Activated T-helper 1 cell treated with anti-CD3 and anti-CD28 coated beads, Interleukin-12 subunit alpha, Interleukin-12 subunit beta, Interleukin-2, Interleukin-4 antibody, amounts not matched to agents 30 ng/mL and 10 ng/mL and 1 ng/mL, durations not matched to agents 14 hours and 24 hours and 36 hours (primary cell): ENCODE data around the gene GMCL2. TPM values are rescaled to one million over a fixed set of nuclear protein-coding genes. Genes with fewer than 3 reads are reported as not detected.
A peak's percentile ranks its signal among the peaks of the same experiment; 100 is the strongest.
"Not testable (repeated sequence)": the region's sequence is repeated elsewhere in the genome, so short reads cannot be mapped to it uniquely, and the experiment has no call there.

ENCODE experiments used
- DNase-seq: peaks from one replicate; pipeline ENCODE4 v3.0.0; 2021; ENCODE audit warnings: low spot score
- H3K27ac Mint-ChIP-seq: one replicate; pipeline ENCODE4 v1.8.0; 2021; ENCODE audit warnings: mild to moderate bottlenecking, mixed read lengths
- H3K27me3 Mint-ChIP-seq: one replicate; pipeline ENCODE4 v1.8.0; 2022; ENCODE audit warnings: mild to moderate bottlenecking, moderate library complexity, mixed read lengths; ENCODE audit not compliant: insufficient read depth
- H3K36me3 Mint-ChIP-seq: one replicate; pipeline ENCODE4 v1.8.0; 2021; ENCODE audit warnings: low read depth, mixed read lengths
- H3K4me1 Mint-ChIP-seq: one replicate; pipeline ENCODE4 v1.8.0; 2021; ENCODE audit warnings: low read depth, mixed read lengths
- H3K4me3 Mint-ChIP-seq: one replicate; pipeline ENCODE4 v1.8.0; 2021; ENCODE audit warnings: mild to moderate bottlenecking, moderate library complexity, mixed read lengths
- H3K9me3 Mint-ChIP-seq: one replicate; pipeline ENCODE4 v1.8.0; 2021; ENCODE audit warnings: mixed read lengths
- intact Hi-C: fragments of 100-400 bp; cut with micrococcal nuclease; formaldehyde crosslinking; loops from one replicate; pipeline ENCODE4 v1.15.1; 2024
- total RNA-seq: library from RNA; stranded (reverse); gene quantifications from 2 replicates; pipeline ENCODE4 v1.2.3, GENCODE V29; 2022

The GMCL2 gene
- total RNA-seq, 1 donor from 2014 or later: not detected

DNA sequence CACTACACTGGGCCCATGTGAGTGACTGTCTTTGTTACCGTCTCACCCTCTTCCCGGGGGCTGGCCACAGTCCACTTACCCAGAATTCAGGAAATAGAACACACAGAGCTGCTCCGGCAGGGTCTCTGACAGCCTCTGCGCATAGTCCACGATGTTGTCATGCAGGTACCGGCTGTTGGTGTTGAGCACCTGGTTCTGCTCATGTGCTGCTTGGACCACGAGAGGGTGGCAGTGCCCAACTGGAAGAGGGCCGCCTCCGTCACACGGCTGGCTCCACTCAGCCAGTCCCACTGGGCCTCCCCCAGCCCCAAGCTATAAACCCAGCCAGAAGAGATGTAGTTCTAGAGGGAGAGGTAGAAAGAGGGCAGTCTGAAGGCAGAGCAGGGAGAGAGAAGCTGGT lies 42.7 kb upstream of the GMCL2 start:
- Mint-ChIP-seq H3K27me3 (no peaks in the 10 kb centered on the region), H3K36me3 (peaks cover 58% of the 10 kb centered on the region), H3K4me3 (peak overlapping the region; percentile 90), H3K9me3 (no peaks in the 10 kb centered on the region), H3K27ac (peak overlapping the region; percentile 40), H3K4me1 (peaks cover 59% of the 10 kb centered on the region)
- DNase-seq: no peak
- intact Hi-C loops: loop anchor here (5.0 to 10.0 kb wide), 3 partner anchors 792 to 1575 kb away; partner anchors contain the start of genes HNRNPH1, MGAT4B and ZNF879

DNA sequence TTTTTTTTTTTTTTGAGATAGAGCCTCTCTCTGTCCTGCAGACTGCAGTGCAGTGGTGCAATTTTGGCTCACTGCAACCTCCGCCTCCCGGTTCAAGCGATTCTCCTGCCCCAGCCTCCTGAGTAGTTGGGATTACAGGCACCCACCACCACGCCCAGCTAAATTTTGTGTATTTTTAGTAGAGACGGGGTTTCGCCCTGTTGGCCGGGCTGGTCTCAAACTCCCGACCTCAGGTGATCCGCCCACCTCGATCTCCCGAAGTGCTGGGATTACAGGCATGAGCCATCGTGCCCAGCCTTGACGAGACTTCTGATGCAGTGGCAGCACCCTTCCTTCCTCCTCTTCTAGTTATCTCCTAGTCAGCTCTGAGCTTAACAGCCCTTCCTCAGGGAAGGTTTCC lies 41.9 kb upstream of the GMCL2 start:
- DNase-seq, intact Hi-C loops, H3K27me3 Mint-ChIP-seq, H3K9me3 Mint-ChIP-seq: not testable (repeated sequence)
- Mint-ChIP-seq H3K4me1 (peaks cover 51% of the 10 kb centered on the region), H3K4me3 (peak overlapping the region; percentile 90), H3K36me3 (peaks cover 59% of the 10 kb centered on the region), H3K27ac (peak overlapping the region; percentile 73)

DNA sequence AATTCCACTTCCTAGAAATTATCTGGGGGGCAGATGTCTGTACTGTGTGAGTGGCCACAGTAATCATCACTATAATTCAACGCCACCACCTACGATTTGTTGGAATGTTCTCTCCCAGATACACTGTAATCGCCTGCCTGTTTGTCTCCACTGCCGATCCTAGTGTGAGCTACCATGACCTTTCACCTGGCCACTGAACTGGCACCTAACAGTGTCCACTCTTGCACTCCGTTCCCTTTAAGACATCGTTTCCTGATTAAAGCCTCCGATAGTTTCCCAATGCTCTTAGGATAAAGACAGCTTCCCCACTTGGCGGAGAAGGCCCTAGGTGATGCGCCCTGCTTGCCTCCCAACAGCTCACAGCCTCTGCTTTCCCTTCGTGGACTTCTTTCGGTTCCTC lies 41.4 kb upstream of the GMCL2 start:
- H3K4me1 Mint-ChIP-seq: peaks cover 48% of the 10 kb centered on the region
- no peak overlapping the region for H3K27ac Mint-ChIP-seq

DNA sequence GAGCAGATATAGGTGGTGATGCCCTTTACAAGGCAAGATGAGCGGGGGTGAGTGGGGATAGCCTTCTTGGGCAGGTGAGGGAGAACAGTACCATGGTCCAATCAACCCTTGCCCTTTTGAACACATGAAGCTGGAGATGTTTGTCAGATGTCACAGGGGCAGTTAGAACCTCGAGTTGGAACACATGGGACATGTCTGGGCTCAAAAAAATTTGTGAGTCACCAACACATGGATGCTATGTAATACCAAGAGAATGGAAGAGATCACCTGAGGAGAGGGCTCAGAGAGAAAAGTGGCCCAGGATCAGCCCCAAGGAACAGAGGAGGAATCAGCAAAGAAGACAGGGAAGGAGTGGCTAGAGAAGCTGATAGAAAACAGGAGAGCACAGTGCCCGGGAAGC lies 40.8 kb upstream of the GMCL2 start:
- intact Hi-C loops: no loop called here
- H3K4me1 Mint-ChIP-seq: peaks cover 45% of the 10 kb centered on the region
- H3K4me3 Mint-ChIP-seq: no peak overlapping the region
- peak overlapping the region; percentile 36 for H3K27ac Mint-ChIP-seq
- no peaks in the 10 kb centered on the region for H3K27me3 Mint-ChIP-seq
- DNase-seq: no peak
- no peaks in the 10 kb centered on the region for H3K9me3 Mint-ChIP-seq
- H3K36me3 Mint-ChIP-seq: peaks cover 67% of the 10 kb centered on the region

More for the DNA sequence above, 41.4 kb upstream of the GMCL2 start:
- no peaks in the 10 kb centered on the region for H3K27me3 Mint-ChIP-seq
- no peak overlapping the region for H3K4me3 Mint-ChIP-seq
- peaks cover 62% of the 10 kb centered on the region for H3K36me3 Mint-ChIP-seq
- H3K9me3 Mint-ChIP-seq: no peaks in the 10 kb centered on the region
- no peak for DNase-seq
- intact Hi-C loops: no loop called here

DNA sequence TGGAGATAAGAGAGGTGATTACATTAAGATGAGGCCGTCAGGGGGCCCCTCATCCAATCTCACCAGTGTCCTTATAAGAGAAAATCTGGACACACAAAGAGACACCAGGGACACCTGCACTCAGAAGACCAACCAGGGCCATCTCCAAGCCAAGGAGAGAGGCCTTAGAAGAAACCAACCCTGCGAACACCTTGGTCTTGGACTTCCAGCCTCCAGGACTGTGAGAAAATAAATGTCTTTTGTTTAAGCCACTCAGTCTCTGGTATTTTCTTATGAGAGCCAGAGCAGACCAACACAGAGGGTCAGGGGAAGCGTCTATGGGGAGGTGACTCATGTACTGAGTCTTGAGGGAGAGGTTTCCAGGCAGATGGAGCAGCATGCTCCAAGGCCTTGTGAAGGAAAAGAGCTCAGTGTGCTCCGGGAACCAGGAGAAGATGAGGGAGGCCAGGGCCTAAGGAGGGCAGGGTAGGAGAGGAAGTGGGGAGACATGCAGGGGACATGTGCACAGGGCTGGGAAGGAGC lies 40.0 kb upstream of the GMCL2 start:
- Mint-ChIP-seq H3K27me3 (no peaks in the 10 kb centered on the region), H3K36me3 (peaks cover 67% of the 10 kb centered on the region), H3K4me1 (peaks cover 46% of the 10 kb centered on the region), H3K9me3 (no peaks in the 10 kb centered on the region), H3K4me3 (peak overlapping the region; percentile 13), H3K27ac (peak overlapping the region; percentile 25)
- no peak for DNase-seq
- intact Hi-C loops: no loop called here

DNA sequence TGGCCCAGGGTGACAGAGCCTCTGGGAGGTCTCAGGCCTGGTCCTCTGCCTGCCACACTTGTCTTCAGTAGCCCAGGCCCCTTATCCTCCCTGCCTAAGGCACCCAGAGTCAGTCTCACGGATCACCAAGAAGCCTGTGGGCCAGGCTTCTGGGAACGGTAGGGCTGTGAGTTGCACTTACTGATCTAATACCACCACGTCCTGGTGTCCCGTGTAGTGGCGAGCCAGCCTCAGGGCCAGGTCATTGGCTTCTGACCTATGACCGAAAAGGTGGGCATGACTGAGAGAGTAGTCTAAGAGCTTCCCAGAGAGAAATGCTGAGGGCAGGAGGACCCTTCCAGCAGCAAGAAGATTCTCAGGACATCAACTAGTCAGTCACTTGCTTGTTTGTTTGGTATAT lies 38.0 kb upstream of the GMCL2 start:
- H3K9me3 Mint-ChIP-seq: no peaks in the 10 kb centered on the region
- peaks cover 63% of the 10 kb centered on the region for H3K36me3 Mint-ChIP-seq
- no peak for DNase-seq
- intact Hi-C loops: no loop called here
- no peak overlapping the region for H3K27ac Mint-ChIP-seq
- peaks cover 51% of the 10 kb centered on the region for H3K4me1 Mint-ChIP-seq
- H3K4me3 Mint-ChIP-seq: no peak overlapping the region
- H3K27me3 Mint-ChIP-seq: no peaks in the 10 kb centered on the region

DNA sequence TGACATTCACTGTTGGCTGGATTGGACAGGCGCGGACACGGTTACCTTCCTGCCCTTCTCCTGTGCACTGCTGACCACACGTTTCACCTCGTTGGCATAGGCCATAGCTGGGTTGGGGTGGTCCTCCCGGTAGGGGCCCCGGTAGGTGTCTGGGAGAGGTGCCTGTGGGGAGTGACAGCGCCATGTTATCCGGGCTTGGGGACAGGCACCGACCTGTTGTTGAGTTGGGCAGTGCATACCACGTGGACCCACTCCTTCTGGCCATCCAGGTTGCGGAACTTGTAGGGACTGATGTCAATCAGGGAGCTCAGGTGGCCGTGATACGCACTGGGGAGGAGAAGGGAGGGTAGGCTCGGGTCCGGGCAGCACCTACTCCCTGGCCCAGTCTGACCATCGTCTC lies 37.2 kb upstream of the GMCL2 start:
- H3K27ac Mint-ChIP-seq: no peak overlapping the region
- H3K27me3 Mint-ChIP-seq: no peaks in the 10 kb centered on the region
- DNase-seq: no peak
- no peaks in the 10 kb centered on the region for H3K9me3 Mint-ChIP-seq
- H3K4me3 Mint-ChIP-seq: no peak overlapping the region
- intact Hi-C loops: no loop called here
- peaks cover 56% of the 10 kb centered on the region for H3K36me3 Mint-ChIP-seq
- peaks cover 43% of the 10 kb centered on the region for H3K4me1 Mint-ChIP-seq

DNA sequence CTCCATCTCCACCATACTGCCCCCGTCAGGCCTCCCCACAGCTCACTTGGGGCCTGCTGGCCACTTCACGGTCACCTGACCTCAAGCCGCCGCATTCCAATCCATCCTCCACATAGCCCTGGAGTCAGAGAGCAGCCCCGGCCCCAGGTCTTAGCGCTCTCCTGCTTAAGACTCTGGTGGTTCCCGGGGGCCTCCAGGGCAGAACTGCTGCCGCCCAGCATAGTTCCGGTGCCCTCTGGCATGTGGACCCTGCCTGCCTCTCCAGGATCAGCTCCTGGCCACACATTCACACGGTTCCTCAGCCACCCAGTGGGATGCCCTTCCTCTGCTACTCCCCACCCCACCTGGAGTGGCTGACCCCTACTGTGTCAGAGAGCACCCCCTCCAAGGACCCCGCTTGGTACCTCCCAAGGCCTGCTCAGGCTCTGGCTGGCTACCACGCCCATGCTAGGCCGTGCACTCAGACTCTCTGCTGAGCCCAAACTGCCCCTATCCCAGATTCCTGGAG lies 36.7 kb upstream of the GMCL2 start:
- Mint-ChIP-seq H3K27ac (peak overlapping the region; percentile 20), H3K4me3 (no peak overlapping the region), H3K9me3 (no peaks in the 10 kb centered on the region), H3K4me1 (peaks cover 40% of the 10 kb centered on the region), H3K36me3 (peaks cover 54% of the 10 kb centered on the region), H3K27me3 (no peaks in the 10 kb centered on the region)
- intact Hi-C loops: no loop called here
- no peak for DNase-seq

DNA sequence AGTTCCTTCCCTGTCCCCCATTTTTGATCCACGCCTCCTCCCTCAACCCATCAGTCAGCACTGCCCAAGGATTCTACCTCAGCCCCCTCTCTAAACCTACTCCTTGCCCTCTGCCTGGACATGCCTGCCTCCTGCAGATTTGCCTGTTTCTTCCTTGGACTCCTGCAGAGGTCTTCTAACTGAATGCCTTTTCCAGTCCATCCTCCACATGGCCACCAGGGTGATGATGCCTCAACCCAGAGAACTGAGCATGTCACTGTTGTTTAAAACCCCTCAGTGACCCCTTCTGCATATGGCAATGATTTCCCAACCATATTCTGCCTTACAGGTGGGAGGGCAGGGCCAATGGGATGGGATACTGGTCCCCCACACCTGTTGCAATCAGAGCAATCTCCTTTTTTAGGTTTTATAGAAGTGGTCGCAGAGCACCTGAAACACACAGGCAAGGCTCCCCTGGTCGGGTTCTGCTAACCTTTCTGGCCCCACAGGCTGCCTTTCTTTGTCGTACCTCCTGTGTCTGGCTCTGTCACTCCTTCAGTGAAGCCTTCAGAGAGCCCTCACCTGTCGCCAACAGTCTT lies 36.1 kb upstream of the GMCL2 start:
- Mint-ChIP-seq H3K27ac (peak overlapping the region; percentile 67), H3K36me3 (peaks cover 57% of the 10 kb centered on the region), H3K27me3 (no peaks in the 10 kb centered on the region), H3K9me3 (no peaks in the 10 kb centered on the region), H3K4me1 (peaks cover 40% of the 10 kb centered on the region), H3K4me3 (no peak overlapping the region)
- intact Hi-C loops: no loop called here
- DNase-seq: no peak

DNA sequence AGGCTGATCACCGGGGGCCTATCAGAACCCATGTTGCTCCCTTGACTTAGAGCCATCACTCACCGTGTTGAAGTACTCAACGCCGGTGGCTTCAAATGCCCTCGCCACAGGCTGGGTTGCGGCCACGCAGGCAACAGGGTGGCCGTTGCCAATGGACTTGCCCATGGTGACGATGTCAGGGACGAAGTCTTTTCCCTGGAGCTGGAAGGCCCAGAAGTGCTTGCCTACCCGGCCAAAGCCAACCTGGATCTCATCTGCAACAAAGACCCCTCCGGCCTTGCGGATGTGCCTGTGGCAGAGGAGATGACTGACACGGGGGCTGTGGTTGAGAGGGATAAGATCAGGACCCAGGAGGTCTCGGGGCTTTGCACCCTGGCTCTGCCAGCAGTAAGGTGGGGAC lies 35.1 kb upstream of the GMCL2 start:
- H3K36me3 Mint-ChIP-seq: peaks cover 49% of the 10 kb centered on the region
- H3K9me3 Mint-ChIP-seq: no peaks in the 10 kb centered on the region
- no peak overlapping the region for H3K27ac Mint-ChIP-seq
- no peak overlapping the region for H3K4me3 Mint-ChIP-seq
- H3K27me3 Mint-ChIP-seq: no peaks in the 10 kb centered on the region
- DNase-seq: no peak
- H3K4me1 Mint-ChIP-seq: peaks cover 30% of the 10 kb centered on the region
- intact Hi-C loops: no loop called here

DNA sequence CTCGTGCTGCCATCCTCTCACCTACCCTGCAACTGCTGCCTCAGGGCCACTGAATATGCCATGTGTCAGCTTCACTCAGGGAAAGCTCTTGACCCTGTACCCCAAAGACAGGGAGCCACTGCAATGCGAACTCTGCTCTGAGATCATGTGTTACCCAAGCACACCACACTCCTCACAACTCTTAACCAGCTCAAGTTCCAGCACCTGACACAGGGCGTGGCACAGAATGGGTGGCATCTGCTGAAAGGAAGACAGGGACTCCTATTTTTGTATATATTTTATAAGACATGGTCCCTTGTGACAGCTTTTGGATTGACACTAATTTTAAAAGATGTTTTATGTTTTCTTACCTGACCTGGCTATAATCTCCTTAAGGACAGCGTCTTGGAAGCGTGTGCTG lies 34.7 kb upstream of the GMCL2 start:
- no peak for DNase-seq
- peaks cover 26% of the 10 kb centered on the region for H3K4me1 Mint-ChIP-seq
- H3K4me3 Mint-ChIP-seq: no peak overlapping the region
- H3K27ac Mint-ChIP-seq: peak overlapping the region; percentile 79
- peaks cover 45% of the 10 kb centered on the region for H3K36me3 Mint-ChIP-seq
- H3K9me3 Mint-ChIP-seq: no peaks in the 10 kb centered on the region
- H3K27me3 Mint-ChIP-seq: no peaks in the 10 kb centered on the region
- intact Hi-C loops: no loop called here

DNA sequence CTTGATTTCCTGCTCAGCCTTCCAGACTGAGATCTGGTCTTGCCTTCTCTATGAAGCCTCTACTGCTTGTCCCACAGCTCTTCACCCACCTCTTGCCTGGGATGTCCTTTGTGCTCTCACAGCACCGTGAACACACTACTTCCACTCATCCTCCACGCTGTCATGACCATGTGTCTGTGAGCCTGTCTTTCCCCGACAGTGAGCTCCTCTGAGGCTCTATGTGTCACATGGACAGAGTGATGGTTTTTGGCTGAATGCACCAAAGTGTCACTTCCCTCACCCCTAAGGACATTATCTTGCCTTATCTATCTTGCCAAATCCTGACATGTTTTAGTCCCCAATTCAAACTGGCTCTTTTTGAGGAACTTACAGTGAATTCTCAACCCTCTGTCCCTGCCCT lies 34.1 kb upstream of the GMCL2 start:
- Mint-ChIP-seq H3K4me3 (no peak overlapping the region), H3K4me1 (peaks cover 25% of the 10 kb centered on the region), H3K27me3 (no peaks in the 10 kb centered on the region), H3K27ac (peak overlapping the region; percentile 79), H3K9me3 (no peaks in the 10 kb centered on the region), H3K36me3 (peaks cover 45% of the 10 kb centered on the region)
- intact Hi-C loops: no loop called here
- DNase-seq: no peak

DNA sequence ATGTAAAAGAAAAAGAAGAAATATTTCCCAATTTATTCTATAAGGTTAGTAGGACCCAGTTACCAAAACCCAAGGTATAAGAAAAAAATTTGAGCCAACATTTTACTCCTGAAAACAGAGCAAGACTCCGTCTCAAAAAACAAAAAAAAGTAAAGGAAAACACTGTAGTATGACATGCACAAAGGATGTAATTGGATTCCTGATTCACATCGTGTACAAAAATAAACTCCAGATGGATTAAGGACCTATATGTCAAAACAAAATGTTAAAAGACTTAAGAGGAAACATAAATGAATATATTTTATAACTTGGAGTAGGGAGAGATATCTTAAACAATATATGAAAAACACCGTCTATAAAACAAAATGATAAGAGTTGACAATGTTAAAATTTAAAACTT lies 31.7 kb upstream of the GMCL2 start:
- intact Hi-C loops: no loop called here
- Mint-ChIP-seq H3K4me3 (no peak overlapping the region), H3K9me3 (no peaks in the 10 kb centered on the region), H3K4me1 (peaks cover 32% of the 10 kb centered on the region), H3K36me3 (peaks cover 43% of the 10 kb centered on the region), H3K27ac (no peak overlapping the region), H3K27me3 (no peaks in the 10 kb centered on the region)
- DNase-seq: no peak
